SK-N-SH treated with all-trans-retinoic acid at 6 μM for 48 hours (cell line): ENCODE data around the gene AMH.

Experiments
- ATAC-seq: fragments of 200-7000 bp; cut with Tn5 transposase; 3 replicates; pipeline ENCODE4 v1.9.1; 2020; ENCODE audit warnings: mild to moderate bottlenecking, moderate library complexity
- ARNTL ChIP-seq: fragments of 450-650 bp; formaldehyde crosslinking; IDR thresholded peaks from 2 replicates; pipeline ENCODE4 v1.5.0; 2020; ENCODE audit warnings: low read depth, mild to moderate bottlenecking, moderate library complexity, borderline replicate concordance
- CREB5 ChIP-seq: fragments of 250-450 bp; sonication (Bioruptor Pico); IDR thresholded peaks from 2 replicates; pipeline ENCODE4 v1.5.1; 2020; ENCODE audit warnings: low read depth, mild to moderate bottlenecking, moderate library complexity
- ESRRG ChIP-seq: fragments of 250-450 bp; sonication (Bioruptor Pico); IDR thresholded peaks from 2 replicates; pipeline ENCODE4 v1.6.1; 2021; ENCODE audit warnings: mild to moderate bottlenecking
- GLIS3 ChIP-seq: fragments of 250-450 bp; sonication (Bioruptor Pico); IDR thresholded peaks from 2 replicates; pipeline ENCODE4 v1.5.0; 2020; ENCODE audit warnings: mild to moderate bottlenecking, moderate library complexity
- ISL1 ChIP-seq: fragments of 250-450 bp; sonication (Bioruptor Pico); IDR thresholded peaks from 2 replicates; pipeline ENCODE4 v2.1.2; 2022; ENCODE audit warnings: mild to moderate bottlenecking, moderate library complexity
- OSR1 ChIP-seq: fragments of 250-450 bp; sonication (Bioruptor Pico); IDR thresholded peaks from 2 replicates; pipeline ENCODE4 v1.8.0; 2022; ENCODE audit warnings: moderate library complexity, mild to moderate bottlenecking, inconsistent platforms
- PATZ1 ChIP-seq: fragments of 250-450 bp; sonication (Bioruptor Pico); IDR thresholded peaks from 2 replicates; pipeline ENCODE4 v1.8.0; 2020; ENCODE audit warnings: mild to moderate bottlenecking, moderate library complexity, borderline replicate concordance
- POU6F1 ChIP-seq: fragments of 250-450 bp; sonication (Bioruptor Pico); IDR thresholded peaks from 2 replicates; pipeline ENCODE4 v1.8.0; 2021; ENCODE audit warnings: low read depth, mild to moderate bottlenecking, moderate library complexity, borderline replicate concordance
- PPARA ChIP-seq: fragments of 250-450 bp; sonication (Bioruptor Pico); IDR thresholded peaks from 2 replicates; pipeline ENCODE4 v1.5.0; 2020; ENCODE audit warnings: mild to moderate bottlenecking, borderline replicate concordance
- RARB ChIP-seq: fragments of 250-450 bp; sonication (Bioruptor Pico); IDR thresholded peaks from 2 replicates; pipeline ENCODE4 v1.8.0; 2021; ENCODE audit warnings: mild to moderate bottlenecking, moderate library complexity
- TCF4 ChIP-seq: fragments of 250-450 bp; sonication (Bioruptor Pico); IDR thresholded peaks from 2 replicates; pipeline ENCODE4 v1.8.0; 2021; ENCODE audit warnings: mild to moderate bottlenecking, moderate library complexity, borderline replicate concordance
- TOX ChIP-seq: fragments of 250-450 bp; sonication (Bioruptor Pico); IDR thresholded peaks from 2 replicates; pipeline ENCODE4 v1.8.0; 2021; ENCODE audit warnings: mild to moderate bottlenecking, moderate library complexity, borderline replicate concordance
- TSHZ2 ChIP-seq: fragments of 250-450 bp; sonication (Bioruptor Pico); IDR thresholded peaks from 2 replicates; pipeline ENCODE4 v1.5.0; 2020; ENCODE audit warnings: mild to moderate bottlenecking, moderate library complexity
- ZFP3 ChIP-seq: fragments of 250-450 bp; sonication (Bioruptor Pico); IDR thresholded peaks from 2 replicates; pipeline ENCODE4 v1.5.0; 2020; ENCODE audit warnings: mild to moderate bottlenecking, moderate library complexity
- ZNF565 ChIP-seq: fragments of 450-650 bp; formaldehyde crosslinking; conservative IDR thresholded peaks from 2 replicates; pipeline ENCODE4 v1.5.0; 2020; ENCODE audit warnings: low read depth, mild to moderate bottlenecking, moderate library complexity
- ZNF70 ChIP-seq: fragments of 450-650 bp; formaldehyde crosslinking; IDR thresholded peaks from 2 replicates; pipeline ENCODE4 v1.5.0; 2020; ENCODE audit warnings: mild to moderate bottlenecking, moderate library complexity
- ZNF8 ChIP-seq: fragments of 450-650 bp; formaldehyde crosslinking; IDR thresholded peaks from 2 replicates; pipeline ENCODE4 v1.5.0; 2020; ENCODE audit warnings: mild to moderate bottlenecking, moderate library complexity

AMH gene

GRCh38 chr19:2247433-2248101 is 1.6 kb upstream of the AMH start:
- no peak for ATAC-seq
- TF ChIP-seq ZNF8 (CRISPR knock-in tag) (no peak), ISL1 (CRISPR knock-in tag) (no peak), ZNF70 (no peak), PATZ1 (CRISPR knock-in tag) (no peak), TSHZ2 (CRISPR knock-in tag) (no peak), ARNTL (CRISPR knock-in tag) (no peak), ZFP3 (CRISPR knock-in tag) (no peak), CREB5 (CRISPR knock-in tag) (no peak), POU6F1 (CRISPR knock-in tag) (no peak)
- TF ChIP-seq, all 23 proteins: peak for 0

- ATAC-seq: no peak
- TF ChIP-seq ZNF565 (no peak), PPARA (no peak), OSR1 (CRISPR knock-in tag) (no peak)
Measured at GRCh38 chr19:2248136-2249009, 750 bp upstream of the AMH start.

- TF ChIP-seq ZNF565: no peak
- no peak for TF ChIP-seq ESRRG (CRISPR knock-in tag)
- TF ChIP-seq ARNTL (CRISPR knock-in tag): no peak
- TF ChIP-seq ZFP3 (CRISPR knock-in tag): no peak
- TF ChIP-seq ZNF70: no peak
- ATAC-seq: peak; percentile 5; the same call in 2 of the 3 replicates
Measured at GRCh38 chr19:2249880-2250765, 1.0 kb downstream of the AMH start.

- TF ChIP-seq TCF4 (CRISPR knock-in tag) (no peak), RARB (no peak), TOX (CRISPR knock-in tag) (no peak), GLIS3 (CRISPR knock-in tag) (no peak), CREB5 (CRISPR knock-in tag) (no peak)
- TF ChIP-seq, all 23 proteins: peak for 0
- no peak for ATAC-seq
Measured at GRCh38 chr19:2250766-2251105, 1.6 kb downstream of the AMH start.
